ENCODE data around the gene B3GNT5. TPM values are rescaled to one million over a fixed set of nuclear protein-coding genes. Genes with fewer than 3 reads are reported as not detected.

Gene B3GNT5, protein sequence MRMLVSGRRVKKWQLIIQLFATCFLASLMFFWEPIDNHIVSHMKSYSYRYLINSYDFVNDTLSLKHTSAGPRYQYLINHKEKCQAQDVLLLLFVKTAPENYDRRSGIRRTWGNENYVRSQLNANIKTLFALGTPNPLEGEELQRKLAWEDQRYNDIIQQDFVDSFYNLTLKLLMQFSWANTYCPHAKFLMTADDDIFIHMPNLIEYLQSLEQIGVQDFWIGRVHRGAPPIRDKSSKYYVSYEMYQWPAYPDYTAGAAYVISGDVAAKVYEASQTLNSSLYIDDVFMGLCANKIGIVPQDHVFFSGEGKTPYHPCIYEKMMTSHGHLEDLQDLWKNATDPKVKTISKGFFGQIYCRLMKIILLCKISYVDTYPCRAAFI
- under 1 TPM; 0.60 to 0.78 TPM for total RNA-seq

DNA sequence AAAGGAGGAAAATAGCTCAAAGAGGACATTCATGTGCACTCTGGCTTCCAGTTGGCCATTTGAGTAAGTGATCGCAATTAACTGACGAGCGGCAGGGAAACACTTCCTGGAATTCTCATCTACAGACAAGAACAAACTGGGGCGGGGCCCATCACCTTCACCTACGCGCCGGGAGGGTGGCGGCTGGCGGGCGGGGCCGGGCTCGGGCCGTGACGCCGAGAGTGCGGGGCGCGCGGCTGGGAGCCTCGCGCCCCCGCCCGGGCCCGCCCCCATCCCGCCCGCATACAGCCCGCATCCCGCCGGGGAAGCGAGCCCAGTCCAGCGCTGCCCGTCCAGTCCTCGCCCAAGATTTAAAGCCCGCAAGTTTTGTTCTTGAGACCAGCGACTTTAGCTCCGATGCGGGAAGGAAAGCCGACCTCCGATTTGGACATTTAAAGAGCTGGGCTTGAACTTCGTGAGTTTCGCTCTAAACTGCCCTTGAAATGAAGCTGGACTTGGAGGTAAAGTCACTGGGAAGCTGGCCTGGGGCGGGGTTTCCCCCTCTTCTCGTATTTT lies at the start of gene B3GNT5:
Gene B3GNT5, plus strand, starts transcription at position 281 of the 555 bp plus-strand sequence. CDS start 16,546 bp downstream, outside the sequence.
- DNase-seq, result peak; percentile 26
- Mint-ChIP-seq H3K36me3 (ENCODE audit: low read depth) (no peaks in the 10 kb centered on the region), H3K4me3 (peak within 1 kb of the TSS; percentile 64), H3K4me1 (peaks cover 9% of the 10 kb centered on the region), H3K9me3 (no peaks in the 10 kb centered on the region), H3K27me3 (peaks cover 28% of the 10 kb centered on the region), H3K27ac (no peak within 1 kb of the TSS)
- ChIA-PET POLR2A (interaction anchor here (1.2 to 1.5 kb wide), 2 partner anchors 10 to 28 kb away, joined by 3 read pairs; no protein-coding TSS in a partner anchor), CTCF (interaction anchor here (0.6 to 1.6 kb wide), 4 partner anchors 67 to 131 kb away, joined by 3 to 8 read pairs (median 4); no protein-coding TSS in a partner anchor)

GRCh38 chr3:183203670-183204069 lies 49.4 kb upstream of the B3GNT5 start:
- Mint-ChIP-seq H3K27me3 (no peaks in the 10 kb centered on the region), H3K4me3 (no peak overlapping the region), H3K9me3 (peaks cover 13% of the 10 kb centered on the region), H3K36me3 (ENCODE audit: low read depth) (peaks cover 35% of the 10 kb centered on the region), H3K4me1 (peaks cover 13% of the 10 kb centered on the region), H3K27ac (no peak overlapping the region)
- no peak for DNase-seq
- CTCF ChIA-PET, result no interaction called here
- POLR2A ChIA-PET, result no interaction called here

- DNase-seq, result no peak
- ChIA-PET CTCF (no interaction called here), POLR2A (no interaction called here)
- H3K4me1 Mint-ChIP-seq, result peaks cover 6% of the 10 kb centered on the region
- H3K36me3 Mint-ChIP-seq (ENCODE audit: low read depth), result peaks cover 31% of the 10 kb centered on the region
- H3K9me3 Mint-ChIP-seq, result peaks cover 21% of the 10 kb centered on the region
- no peak overlapping the region for H3K4me3 Mint-ChIP-seq
- no peak overlapping the region for H3K27ac Mint-ChIP-seq
- H3K27me3 Mint-ChIP-seq, result no peaks in the 10 kb centered on the region
These were observed 44.8 kb upstream of the B3GNT5 start for GRCh38 chr3:183208260-183208659.

GRCh38 chr3:183208800-183209199 lies 44.3 kb upstream of the B3GNT5 start:
- Mint-ChIP-seq H3K27ac (no peak overlapping the region), H3K27me3 (no peaks in the 10 kb centered on the region), H3K36me3 (ENCODE audit: low read depth) (peaks cover 25% of the 10 kb centered on the region), H3K4me3 (no peak overlapping the region), H3K4me1 (peaks cover 6% of the 10 kb centered on the region), H3K9me3 (peaks cover 16% of the 10 kb centered on the region)
- ChIA-PET CTCF (no interaction called here), POLR2A (no interaction called here)
- no peak for DNase-seq

- DNase-seq, result no peak
- no peak overlapping the region for H3K4me3 Mint-ChIP-seq
- ChIA-PET POLR2A (no interaction called here), CTCF (interaction anchor here (0.8 kb wide), 1 partner anchor 24 kb away, joined by 4 read pairs; no protein-coding TSS in a partner anchor)
- H3K9me3 Mint-ChIP-seq, result peaks cover 14% of the 10 kb centered on the region
- no peak overlapping the region for H3K27ac Mint-ChIP-seq
- H3K36me3 Mint-ChIP-seq (ENCODE audit: low read depth), result peaks cover 23% of the 10 kb centered on the region
- peaks cover 6% of the 10 kb centered on the region for H3K4me1 Mint-ChIP-seq
- no peaks in the 10 kb centered on the region for H3K27me3 Mint-ChIP-seq
These were observed 42.7 kb upstream of the B3GNT5 start for GRCh38 chr3:183210341-183210740.

DNA sequence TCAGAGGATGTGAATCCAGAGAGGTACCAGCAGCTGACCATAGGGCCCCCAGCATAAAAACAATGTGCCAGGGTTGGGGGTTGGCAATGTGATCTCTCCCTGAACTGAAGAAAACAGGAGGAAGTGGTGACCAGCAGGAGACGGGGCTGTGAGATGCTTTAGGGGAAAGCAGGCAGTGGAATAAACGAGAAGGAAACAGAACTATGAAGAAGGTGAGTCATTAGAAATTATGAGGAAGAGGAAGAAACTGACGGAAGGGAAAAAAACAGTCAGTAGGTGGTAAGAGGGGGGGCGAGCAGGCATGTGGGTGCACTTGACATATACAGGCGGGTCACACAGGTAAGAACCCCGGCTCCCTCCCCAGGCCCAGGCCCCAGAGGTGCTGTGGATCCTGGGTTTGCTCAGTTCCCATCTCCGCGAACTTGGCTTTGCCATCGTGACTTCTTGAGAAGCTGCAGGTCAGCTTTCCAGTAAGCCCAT lies 42.2 kb upstream of the B3GNT5 start:
- no peak overlapping the region for H3K4me3 Mint-ChIP-seq
- H3K36me3 Mint-ChIP-seq (ENCODE audit: low read depth), result peaks cover 23% of the 10 kb centered on the region
- no peak overlapping the region for H3K27ac Mint-ChIP-seq
- H3K4me1 Mint-ChIP-seq, result peaks cover 6% of the 10 kb centered on the region
- ChIA-PET CTCF (no interaction called here), POLR2A (no interaction called here)
- no peak for DNase-seq
- no peaks in the 10 kb centered on the region for H3K27me3 Mint-ChIP-seq
- peaks cover 14% of the 10 kb centered on the region for H3K9me3 Mint-ChIP-seq

DNA sequence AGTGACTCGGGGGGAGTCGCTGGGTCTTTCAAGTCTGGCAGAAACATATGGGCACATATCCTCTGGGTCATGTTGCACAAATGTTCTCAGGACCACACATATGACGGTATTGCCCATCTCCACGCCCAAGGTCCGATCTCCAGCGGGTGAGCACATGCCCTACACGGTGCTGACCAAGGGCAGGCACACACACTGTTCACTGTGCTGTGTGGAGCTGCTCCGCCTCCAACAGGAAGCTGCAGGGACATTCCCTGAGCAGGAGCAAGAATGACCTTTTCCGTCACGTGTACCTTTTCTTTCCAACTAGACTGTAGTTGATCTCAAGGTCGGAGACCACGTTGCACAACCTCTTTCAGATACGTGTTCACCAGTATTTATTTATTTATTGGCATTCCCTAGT lies 41.7 kb upstream of the B3GNT5 start:
- no peak overlapping the region for H3K4me3 Mint-ChIP-seq
- H3K36me3 Mint-ChIP-seq (ENCODE audit: low read depth), result peaks cover 23% of the 10 kb centered on the region
- H3K4me1 Mint-ChIP-seq, result peaks cover 6% of the 10 kb centered on the region
- CTCF ChIA-PET, result no interaction called here
- POLR2A ChIA-PET, result no interaction called here
- peaks cover 14% of the 10 kb centered on the region for H3K9me3 Mint-ChIP-seq
- no peak overlapping the region for H3K27ac Mint-ChIP-seq
- no peak for DNase-seq
- no peaks in the 10 kb centered on the region for H3K27me3 Mint-ChIP-seq

DNA sequence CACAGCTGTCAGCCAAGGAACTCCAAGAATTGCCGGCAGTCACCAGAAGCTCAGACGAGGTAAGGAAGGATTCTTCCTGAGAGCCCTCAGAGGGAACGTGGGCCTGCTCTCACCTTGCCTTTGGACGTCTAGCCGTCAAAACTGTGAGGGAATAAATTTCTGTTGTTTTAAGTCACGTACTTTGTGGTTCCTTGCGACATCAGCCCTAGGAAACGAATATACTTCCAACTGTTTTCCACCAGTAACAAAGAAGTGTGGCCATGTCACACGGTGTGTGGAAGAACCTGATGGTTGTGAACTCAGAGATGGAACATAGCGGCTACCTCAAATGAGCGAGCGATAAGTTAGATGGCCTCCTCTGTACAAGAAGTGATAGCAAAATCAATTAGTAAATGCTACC lies 41.0 kb upstream of the B3GNT5 start:
- ChIA-PET POLR2A (no interaction called here), CTCF (no interaction called here)
- no peak overlapping the region for H3K4me3 Mint-ChIP-seq
- DNase-seq, result no peak
- H3K27me3 Mint-ChIP-seq, result no peaks in the 10 kb centered on the region
- H3K36me3 Mint-ChIP-seq (ENCODE audit: low read depth), result peaks cover 23% of the 10 kb centered on the region
- peaks cover 6% of the 10 kb centered on the region for H3K4me1 Mint-ChIP-seq
- H3K27ac Mint-ChIP-seq, result no peak overlapping the region
- peaks cover 14% of the 10 kb centered on the region for H3K9me3 Mint-ChIP-seq

- peaks cover 21% of the 10 kb centered on the region for H3K36me3 Mint-ChIP-seq (ENCODE audit: low read depth)
- no peaks in the 10 kb centered on the region for H3K27me3 Mint-ChIP-seq
- no peak overlapping the region for H3K27ac Mint-ChIP-seq
These were observed 40.5 kb upstream of the B3GNT5 start for GRCh38 chr3:183212565-183212964.

GRCh38 chr3:183213415-183214276 lies 39.4 kb upstream of the B3GNT5 start:
- Mint-ChIP-seq H3K27ac (no peak overlapping the region), H3K4me1 (peaks cover 10% of the 10 kb centered on the region), H3K36me3 (ENCODE audit: low read depth) (peaks cover 13% of the 10 kb centered on the region), H3K4me3 (no peak overlapping the region), H3K27me3 (no peaks in the 10 kb centered on the region), H3K9me3 (peaks cover 9% of the 10 kb centered on the region)
- DNase-seq, result no peak
- ChIA-PET CTCF (no interaction called here), POLR2A (no interaction called here)

More at GRCh38 chr3:183212565-183212964, 40.5 kb upstream of the B3GNT5 start:
- Mint-ChIP-seq H3K4me1 (peaks cover 8% of the 10 kb centered on the region), H3K9me3 (peaks cover 14% of the 10 kb centered on the region), H3K4me3 (no peak overlapping the region)
- ChIA-PET POLR2A (no interaction called here), CTCF (no interaction called here)
- no peak for DNase-seq

DNA sequence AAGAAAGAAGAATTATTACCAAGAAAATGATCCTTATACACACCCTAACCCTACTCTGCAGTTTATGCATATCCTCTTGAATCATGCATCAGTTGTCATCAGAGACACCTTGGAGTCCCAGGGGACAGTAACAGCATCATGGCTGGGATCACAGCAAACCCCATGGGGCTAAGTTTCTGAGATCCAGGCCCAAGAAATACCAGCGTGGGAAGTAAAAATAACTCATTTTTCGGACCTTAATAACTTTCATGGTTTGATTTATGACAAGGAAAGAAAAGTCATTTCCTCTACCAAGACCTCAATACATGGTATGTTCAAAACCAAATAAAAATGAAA lies 38.8 kb upstream of the B3GNT5 start:
- Mint-ChIP-seq H3K4me1 (peaks cover 14% of the 10 kb centered on the region), H3K4me3 (no peak overlapping the region), H3K9me3 (peaks cover 6% of the 10 kb centered on the region), H3K27ac (no peak overlapping the region), H3K27me3 (no peaks in the 10 kb centered on the region), H3K36me3 (ENCODE audit: low read depth) (peaks cover 13% of the 10 kb centered on the region)
- POLR2A ChIA-PET, result no interaction called here
- no peak for DNase-seq
- CTCF ChIA-PET, result no interaction called here

- Mint-ChIP-seq H3K4me3 (no peak overlapping the region), H3K27ac (no peak overlapping the region), H3K27me3 (no peaks in the 10 kb centered on the region), H3K4me1 (peaks cover 10% of the 10 kb centered on the region), H3K36me3 (ENCODE audit: low read depth) (peaks cover 3% of the 10 kb centered on the region), H3K9me3 (no peaks in the 10 kb centered on the region)
- no peak for DNase-seq
- ChIA-PET CTCF (no interaction called here), POLR2A (no interaction called here)
These were observed 37.4 kb upstream of the B3GNT5 start for GRCh38 chr3:183215591-183216202.

All from activated CD4-positive, alpha-beta memory T cell treated with anti-CD3 and anti-CD28 coated beads, Interleukin-2, amount 10 ng/mL, durations not matched to agents 7 days and 5 days (primary cell).